ENCODE measurements around the gene SPRY1. TPM values are rescaled to one million over a fixed set of nuclear protein-coding genes. Genes with fewer than 3 reads are reported as not detected.

SPRY1 gene
- polyA plus RNA-seq, 2 of the 4 experiments (the other 2 are of a cell fraction) = 0.54 to 2.1 TPM

- POLR2A ChIA-PET = no interaction called here
- WGBS (ENCODE audit: missing lambda C conversion rate) = 79% methylated on average over 5 of the region's 5 CpGs
- no peaks in the 10 kb centered on the region for H3K4me1 ChIP-seq
- TF ChIP-seq SREBF2 (IDR thresholded peaks at IDR 0.05) = no peak
- TF ChIP-seq KDM5A (IDR thresholded peaks at IDR 0.05) = no peak
- TF ChIP-seq ZFP36 (IDR thresholded peaks at IDR 0.05; ENCODE audit: borderline replicate concordance, partially characterized antibody) = no peak
- TF ChIP-seq GATA3 (IDR thresholded peaks at IDR 0.05; ENCODE audit: borderline replicate concordance) = no peak
- no peak for TF ChIP-seq JUN (IDR thresholded peaks at IDR 0.05)
- no peak for TF ChIP-seq ELK1 (IDR thresholded peaks at IDR 0.05; ENCODE audit: low read depth, low read length)
- TF ChIP-seq E2F6 (IDR thresholded peaks at IDR 0.05; ENCODE audit: borderline replicate concordance, low read depth) = no peak
- no peak for TF ChIP-seq TFCP2L1 (CRISPR knock-in tag; IDR thresholded peaks at IDR 0.05)
- TF ChIP-seq RARB (CRISPR knock-in tag; IDR thresholded peaks at IDR 0.05) = no peak
- no peak for TF ChIP-seq ESRRA (IDR thresholded peaks at IDR 0.05; ENCODE audit: borderline replicate concordance, low read length)
- TF ChIP-seq CBX8 (IDR thresholded peaks at IDR 0.05) = no peak
- no peak for TF ChIP-seq TP53 (CRISPR knock-in tag; IDR thresholded peaks at IDR 0.05)
- no peak for TF ChIP-seq RAD21 (conservative IDR thresholded peaks at IDR 0.05 in 1 of 2, IDR thresholded peaks at IDR 0.05 in 1 of 2)
- H3K27ac ChIP-seq = no peak overlapping the region
- no peak for ATAC-seq
- H3K4me2 ChIP-seq = no peak overlapping the region
- DNase-seq (ENCODE audit: low read depth in 1 of 2, low spot score in 1 of 2) = no peak
- no peak overlapping the region for H3K4me3 ChIP-seq
- CTCF ChIA-PET = no interaction called here
- no peak for FAIRE-seq
- H3K9me3 ChIP-seq = no peaks in the 10 kb centered on the region
Observed at GRCh38 chr4:123393721-123394120, 2.9 kb upstream of the SPRY1 start.

- peak overlapping the region; percentile 80 for H3K4me3 ChIP-seq
- 2% methylated on average over 59 of the region's 85 CpGs for WGBS (ENCODE audit: missing lambda C conversion rate)
- no peaks in the 10 kb centered on the region for H3K9me3 ChIP-seq
- FAIRE-seq = no peak
- peak overlapping the region; percentile 92 for H3K4me2 ChIP-seq
- DNase-seq (ENCODE audit: low read depth in 1 of 2, low spot score in 1 of 2) = peak in 1 of 2 experiments; percentile 41
- CTCF ChIA-PET = interaction anchor here (0.6 to 1.5 kb wide), 5 partner anchors 56 to 264 kb away, joined by 3 to 5 read pairs (median 4); no protein-coding TSS in a partner anchor
- H3K27ac ChIP-seq = peak overlapping the region; percentile 85 to 90
- ATAC-seq = peak; percentile 26 to 64; a peak in 5 of 6 replicates
- TF ChIP-seq HOXA7 (CRISPR knock-in tag; IDR thresholded peaks at IDR 0.05) (no peak), MAX (IDR thresholded peaks at IDR 0.05) (peak; percentile 83), ZSCAN20 (CRISPR knock-in tag; IDR thresholded peaks at IDR 0.05) (no peak), E2F6 (IDR thresholded peaks at IDR 0.05; ENCODE audit: borderline replicate concordance, low read depth) (peak; percentile 78), PBX3 (IDR thresholded peaks at IDR 0.05) (peak; percentile 87)
- POLR2A ChIA-PET = no interaction called here
- H3K4me1 ChIP-seq = no peaks in the 10 kb centered on the region
Observed at GRCh38 chr4:123397144-123398065, 810 bp downstream of the SPRY1 start.

Data from A549 (cell line).